HG03135 (cell line): ENCODE data around the gene ZNF518B.
A peak's percentile ranks its signal among the peaks of the same experiment; 100 is the strongest.
"Not testable (repeated sequence)": the region's sequence is repeated elsewhere in the genome, so short reads cannot be mapped to it uniquely, and the experiment has no call there.

ENCODE experiments used
- ATAC-seq: cut with Tn5 transposase; IDR thresholded peaks from one replicate; pipeline ENCODE4 v1.9.1; 2021; ENCODE audit warnings: mild to moderate bottlenecking, moderate library complexity; ENCODE audit not compliant: unreplicated experiment

ZNF518B gene

GRCh38 chr4:10459305-10459704 is 2.1 kb upstream of the ZNF518B start:
- no peak for ATAC-seq

DNA sequence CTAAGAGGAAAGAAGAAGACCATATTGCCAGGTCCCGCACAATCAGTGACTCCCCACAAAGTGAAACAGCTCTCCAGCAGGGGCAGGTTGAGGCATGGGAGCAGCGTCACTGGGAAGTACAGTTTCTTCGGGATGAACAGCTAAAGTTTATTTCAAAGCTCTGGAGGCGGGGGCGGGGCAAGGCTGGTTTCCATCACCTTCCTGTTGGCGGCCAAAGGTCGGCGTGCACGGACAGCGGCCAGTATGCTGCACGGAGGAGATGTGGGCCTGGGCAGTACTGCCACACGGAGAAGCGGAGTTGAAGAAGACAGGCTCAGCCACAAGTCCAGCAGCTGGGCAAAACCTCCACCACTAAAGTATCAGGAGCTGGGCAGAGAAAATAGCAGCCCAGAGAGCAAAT is 951 bp upstream of the ZNF518B start:
- no peak for ATAC-seq

DNA sequence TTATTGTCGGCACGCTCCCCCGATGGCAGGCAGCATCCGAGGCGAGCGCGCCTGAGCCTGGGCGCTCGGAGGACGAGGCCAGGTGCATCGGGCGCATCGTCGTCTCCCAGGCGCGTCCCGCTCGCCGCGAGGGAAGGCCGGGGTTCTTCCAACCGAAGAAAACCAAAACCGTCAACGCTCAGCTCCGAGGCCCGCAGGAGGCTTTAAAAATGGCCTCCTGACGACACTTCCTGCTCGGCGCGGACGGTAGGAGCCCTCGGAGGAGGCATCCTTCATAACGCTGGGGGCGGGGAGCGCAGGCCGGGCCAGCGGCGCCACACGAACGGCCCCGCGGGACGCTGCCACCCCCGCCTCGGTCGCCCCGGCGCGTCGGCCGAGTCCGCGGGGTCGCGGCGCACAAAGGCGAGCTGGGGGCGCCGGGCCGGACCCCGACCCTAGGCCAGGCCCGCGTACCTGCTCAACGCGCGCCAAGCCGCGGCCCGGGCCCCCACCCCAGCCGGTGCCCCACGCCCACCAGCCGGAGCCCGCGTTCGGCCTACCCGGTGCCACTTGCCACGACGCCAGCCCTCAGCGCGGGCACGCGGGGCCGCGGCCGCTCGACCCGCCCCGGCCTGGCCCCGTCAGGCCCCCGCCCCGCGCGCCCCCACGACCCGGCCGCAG is 501 bp downstream of the ZNF518B start:
- ATAC-seq = peak; percentile 66

- no peak for ATAC-seq
Measured at GRCh38 chr4:10456260-10456594, 999 bp downstream of the ZNF518B start.

GRCh38 chr4:10455133-10455532 is 2.1 kb downstream of the ZNF518B start:
- ATAC-seq = no peak

DNA sequence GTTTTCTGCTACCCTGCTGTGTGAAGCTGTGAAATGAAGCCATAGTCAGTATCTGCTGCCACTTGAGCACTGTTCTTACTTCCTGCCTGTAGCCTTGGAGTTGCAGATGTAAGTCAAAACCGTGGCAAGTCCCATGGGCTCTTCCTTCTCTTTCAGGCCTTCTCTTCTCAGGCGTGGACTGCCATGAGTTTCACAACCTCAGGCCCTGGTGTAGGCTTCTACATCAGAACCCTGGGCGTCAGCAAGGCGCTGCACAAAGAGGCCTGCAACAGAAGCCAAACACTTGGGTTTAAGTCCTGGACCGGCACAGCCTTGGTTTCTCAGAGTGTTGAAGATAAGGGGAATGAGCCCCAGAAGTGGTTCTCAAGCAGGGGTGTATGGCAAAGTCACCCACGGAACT is 2.5 kb downstream of the ZNF518B start:
- no peak for ATAC-seq

DNA sequence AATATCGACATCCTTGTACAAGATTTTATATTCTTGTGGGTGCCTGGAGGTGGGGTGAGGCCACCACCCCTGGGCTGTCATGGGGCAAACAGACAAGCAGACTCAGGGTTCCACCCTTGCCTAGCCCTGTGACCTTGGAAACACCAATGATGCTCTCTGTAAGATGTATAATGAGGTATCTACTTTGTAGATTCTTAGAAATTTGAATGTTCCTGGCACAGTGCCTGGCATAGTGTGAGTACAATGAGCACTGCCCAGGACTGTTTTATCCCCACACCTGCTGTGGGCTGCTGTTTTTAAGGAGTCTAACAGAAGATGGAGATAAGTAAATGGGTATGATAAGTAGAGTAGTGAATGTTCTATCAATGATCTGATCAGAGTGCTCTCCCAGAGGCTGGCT is 3.1 kb downstream of the ZNF518B start:
- no peak for ATAC-seq

DNA sequence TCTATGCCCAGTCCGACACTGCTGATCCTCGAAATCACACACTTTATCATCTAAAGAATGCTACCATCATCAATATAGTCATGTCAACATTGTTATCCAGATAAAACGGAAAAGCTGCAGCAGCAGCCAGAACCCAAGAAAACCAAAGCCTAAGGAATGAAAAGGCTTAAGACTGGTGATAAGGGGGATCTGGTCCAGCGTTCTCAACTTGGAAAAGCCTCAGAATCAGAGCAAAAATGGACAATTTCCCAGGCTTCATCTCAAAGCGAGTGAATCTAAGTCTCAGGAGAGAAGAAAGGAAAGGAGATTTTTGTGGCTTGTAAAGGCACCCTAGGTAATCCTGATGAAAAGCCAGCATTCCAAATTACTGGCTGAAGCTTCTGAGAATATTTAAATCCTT is 8.2 kb downstream of the ZNF518B start:
- ATAC-seq = no peak

DNA sequence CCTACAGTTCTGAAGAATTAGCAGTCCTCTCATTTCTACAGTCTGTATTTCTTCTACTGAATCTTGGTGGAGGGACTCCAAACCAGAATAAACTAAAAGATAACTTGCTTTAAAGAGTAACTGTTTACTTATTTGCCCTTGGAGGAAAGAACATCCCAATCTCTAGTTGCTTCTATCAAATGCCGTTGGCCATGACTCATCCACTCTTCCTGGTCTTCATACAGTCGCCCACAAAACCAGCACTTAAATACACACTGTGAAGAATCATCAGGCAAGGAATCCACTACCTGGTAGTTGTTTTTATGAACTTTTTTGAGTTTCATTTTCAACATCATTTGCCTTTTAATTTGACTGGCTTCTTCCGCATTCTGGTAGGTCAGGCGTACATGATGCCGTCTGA is 14.2 kb downstream of the ZNF518B start:
- ATAC-seq = no peak

DNA sequence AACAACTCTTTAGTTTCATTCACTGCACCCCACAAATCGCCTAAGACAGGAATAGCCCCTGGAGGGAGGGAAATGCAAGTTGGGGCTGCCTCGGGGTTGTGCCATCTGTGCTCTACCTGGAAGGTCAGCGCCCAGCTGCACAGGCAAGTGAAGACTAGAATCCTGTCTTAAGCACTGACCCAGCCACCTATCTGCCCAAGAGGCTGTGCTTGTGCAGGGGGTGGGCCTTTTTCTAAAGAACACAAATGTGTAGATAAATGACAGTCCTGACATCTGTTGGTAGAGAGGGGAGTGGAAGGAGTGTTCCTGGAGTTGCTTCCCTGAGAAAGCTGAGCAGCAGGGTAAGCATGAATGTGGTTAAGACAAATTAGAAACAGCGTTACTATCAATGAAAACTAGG is 15.7 kb downstream of the ZNF518B start:
- ATAC-seq = no peak

DNA sequence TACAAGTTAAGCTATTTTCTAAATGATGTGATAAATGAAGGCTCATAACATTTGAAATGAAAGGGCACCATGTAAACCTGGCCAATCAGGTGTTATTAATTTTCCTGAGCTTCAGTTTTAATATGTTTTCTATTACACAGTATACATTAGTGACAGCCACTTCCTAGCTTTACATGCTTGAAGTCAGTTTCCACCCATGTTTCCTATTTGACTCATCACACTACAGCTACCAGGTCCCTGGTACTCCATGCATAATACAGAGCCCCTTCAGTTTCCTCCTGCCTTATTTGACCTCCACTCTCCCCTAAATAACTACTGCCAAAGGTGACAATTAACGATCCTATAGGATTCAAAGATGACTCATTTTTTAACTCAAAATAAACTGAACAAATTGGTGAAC is 18.3 kb downstream of the ZNF518B start:
- no peak for ATAC-seq

DNA sequence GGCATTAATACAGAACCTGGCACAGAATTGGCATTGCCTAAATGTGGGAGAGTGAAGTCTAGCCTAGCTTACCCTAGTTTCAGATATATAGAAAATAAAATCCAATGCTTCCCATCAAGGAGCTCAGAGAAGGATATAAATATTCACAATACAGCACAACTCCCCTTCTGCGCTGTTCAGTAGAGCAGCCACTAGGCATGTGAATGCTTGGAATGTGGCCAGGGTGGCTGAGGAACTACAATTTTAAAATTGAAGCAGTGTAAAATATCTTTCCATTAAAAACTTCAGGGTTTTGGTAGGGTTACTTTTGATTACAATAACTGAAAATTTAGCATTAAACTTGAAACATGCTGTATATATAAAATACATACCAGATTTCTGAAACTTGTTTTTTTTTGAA is 19.5 kb downstream of the ZNF518B start:
- ATAC-seq = no peak

- not testable (repeated sequence) for ATAC-seq
Measured at GRCh38 chr4:10427680-10428079, 29.5 kb downstream of the ZNF518B start.

- ATAC-seq = no peak
Measured at GRCh38 chr4:10421344-10422055, 35.7 kb downstream of the ZNF518B start.

- ATAC-seq = no peak
Measured at GRCh38 chr4:10417740-10418139, 39.5 kb downstream of the ZNF518B start.

DNA sequence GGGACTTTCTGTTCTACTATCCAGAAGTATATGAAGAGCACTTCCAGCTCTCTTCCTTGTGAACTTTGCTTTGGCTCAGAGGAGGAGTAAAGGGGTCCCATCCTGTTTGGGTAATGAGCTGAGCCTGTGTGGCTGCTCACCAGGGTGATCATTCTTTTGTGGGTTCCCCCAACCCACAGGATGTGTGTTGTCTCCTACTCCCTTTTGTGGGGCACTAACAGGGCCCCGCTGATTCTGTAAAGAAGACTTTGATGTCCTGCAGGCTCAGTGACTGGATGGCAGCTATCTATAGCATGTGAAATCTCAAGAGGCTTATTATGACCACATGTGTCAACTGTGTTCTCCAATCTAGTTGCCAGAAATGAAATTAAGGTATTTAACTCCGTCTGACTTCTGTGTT is 40.8 kb downstream of the ZNF518B start:
- no peak for ATAC-seq

GRCh38 chr4:10413177-10413576 is 44.0 kb downstream of the ZNF518B start:
- ATAC-seq = peak; percentile 86

DNA sequence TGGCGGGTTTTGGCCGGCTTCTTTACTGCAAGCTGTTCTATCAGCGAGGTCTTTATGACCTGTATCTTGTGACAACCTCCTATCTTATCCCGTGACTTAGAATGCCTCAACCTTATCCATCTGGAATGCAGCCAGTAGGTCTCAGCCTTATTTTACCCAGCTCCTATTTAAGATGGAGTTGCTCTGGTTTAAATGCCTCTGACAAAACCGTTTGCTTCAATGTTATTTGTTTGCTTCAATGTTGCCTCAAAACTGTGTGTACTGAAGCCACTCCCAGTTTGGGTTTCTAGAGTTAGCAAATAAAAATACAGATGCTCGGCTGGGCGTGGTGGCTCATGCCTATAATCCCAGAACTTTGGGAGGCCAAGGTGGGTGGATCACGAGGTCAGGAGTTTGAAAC is 51.6 kb downstream of the ZNF518B start:
- no peak for ATAC-seq

DNA sequence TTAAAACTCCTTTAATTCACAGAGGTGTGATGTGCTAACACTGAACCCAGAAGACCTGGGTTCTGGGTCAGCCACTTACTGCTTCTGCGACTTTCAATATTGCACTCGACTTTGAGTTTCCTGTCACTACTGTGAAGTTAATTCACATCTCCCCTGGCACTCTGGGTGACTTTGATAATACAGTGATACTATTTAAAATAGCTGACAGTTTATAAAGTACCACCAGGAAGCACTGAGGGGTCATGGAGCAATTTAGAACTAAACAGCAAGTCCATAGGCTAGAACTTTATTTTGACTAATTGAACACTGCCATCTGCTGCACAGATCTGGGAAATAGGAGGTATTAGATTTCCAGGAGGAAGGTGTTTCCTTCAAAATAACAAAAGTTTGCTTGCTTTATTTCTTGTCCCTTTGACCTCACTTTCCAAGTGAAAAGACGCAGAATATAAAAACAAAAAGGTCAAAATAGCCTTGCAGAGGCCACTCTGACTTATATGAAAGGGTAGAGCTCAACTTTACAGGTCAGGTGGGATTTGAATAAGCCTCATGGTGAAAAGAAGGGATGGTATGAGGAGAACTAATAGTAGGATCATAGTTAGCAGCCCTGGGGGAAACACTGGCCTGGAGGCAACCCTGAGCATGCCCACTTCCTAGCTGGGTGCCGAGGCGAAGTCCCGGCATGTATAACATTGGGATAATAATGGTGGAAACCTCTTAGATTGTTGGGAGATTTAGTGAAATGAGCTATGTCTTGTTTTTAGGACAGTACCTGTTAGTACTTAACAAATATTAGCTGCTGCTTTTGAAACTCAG is 53.4 kb downstream of the ZNF518B start:
- no peak for ATAC-seq

DNA sequence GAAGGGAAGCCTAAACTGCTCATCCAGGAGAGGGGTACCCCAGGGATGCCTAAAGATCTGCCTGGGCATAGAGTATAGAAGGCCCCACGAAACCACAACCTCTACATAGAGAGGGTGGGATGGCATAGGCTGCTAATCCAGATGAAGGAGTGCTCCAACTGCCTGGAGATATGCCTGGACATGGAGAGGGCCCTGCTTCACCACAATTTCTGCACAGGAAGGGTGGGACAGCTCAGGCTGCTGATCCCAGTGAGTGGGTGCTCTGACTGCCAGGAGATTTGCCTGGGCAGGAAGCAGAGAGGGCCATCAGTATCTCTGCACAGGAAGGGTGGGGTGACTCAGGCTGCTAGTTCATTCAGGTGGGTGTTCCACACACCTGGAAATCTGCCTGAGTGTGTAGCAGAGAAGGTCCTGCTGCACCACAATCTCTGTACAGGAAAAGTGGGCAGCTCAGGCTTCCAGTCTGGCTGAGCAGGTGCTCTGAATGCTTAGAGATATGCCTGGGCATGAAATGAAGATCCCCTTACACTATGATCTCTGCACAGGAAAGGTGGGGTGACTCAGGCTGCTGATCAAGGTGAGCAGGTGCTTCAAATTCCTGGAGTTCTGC is 61.1 kb downstream of the ZNF518B start:
- ATAC-seq = no peak
